OCI-LY1 (cell line): ENCODE results near the gene TMEM208.

Source experiments
- CTCF ChIP-seq: fragments of 200-600 bp; sonication (generic), shearing (Covaris generic); IDR thresholded peaks from 2 replicates; pipeline ENCODE4 v1.5.1; 2017; ENCODE audit warnings: mild to moderate bottlenecking, antibody characterized with exemption, low read length, moderate library complexity, mixed read lengths
- EZH2 ChIP-seq: fragments of 200-600 bp; sonication (generic), shearing (Covaris generic); IDR thresholded peaks from 2 replicates; pipeline ENCODE4 v1.8.0; 2017; ENCODE audit warnings: borderline replicate concordance, mixed run types, mild to moderate bottlenecking, antibody characterized with exemption, low read length, moderate library complexity, mixed read lengths

DNA sequence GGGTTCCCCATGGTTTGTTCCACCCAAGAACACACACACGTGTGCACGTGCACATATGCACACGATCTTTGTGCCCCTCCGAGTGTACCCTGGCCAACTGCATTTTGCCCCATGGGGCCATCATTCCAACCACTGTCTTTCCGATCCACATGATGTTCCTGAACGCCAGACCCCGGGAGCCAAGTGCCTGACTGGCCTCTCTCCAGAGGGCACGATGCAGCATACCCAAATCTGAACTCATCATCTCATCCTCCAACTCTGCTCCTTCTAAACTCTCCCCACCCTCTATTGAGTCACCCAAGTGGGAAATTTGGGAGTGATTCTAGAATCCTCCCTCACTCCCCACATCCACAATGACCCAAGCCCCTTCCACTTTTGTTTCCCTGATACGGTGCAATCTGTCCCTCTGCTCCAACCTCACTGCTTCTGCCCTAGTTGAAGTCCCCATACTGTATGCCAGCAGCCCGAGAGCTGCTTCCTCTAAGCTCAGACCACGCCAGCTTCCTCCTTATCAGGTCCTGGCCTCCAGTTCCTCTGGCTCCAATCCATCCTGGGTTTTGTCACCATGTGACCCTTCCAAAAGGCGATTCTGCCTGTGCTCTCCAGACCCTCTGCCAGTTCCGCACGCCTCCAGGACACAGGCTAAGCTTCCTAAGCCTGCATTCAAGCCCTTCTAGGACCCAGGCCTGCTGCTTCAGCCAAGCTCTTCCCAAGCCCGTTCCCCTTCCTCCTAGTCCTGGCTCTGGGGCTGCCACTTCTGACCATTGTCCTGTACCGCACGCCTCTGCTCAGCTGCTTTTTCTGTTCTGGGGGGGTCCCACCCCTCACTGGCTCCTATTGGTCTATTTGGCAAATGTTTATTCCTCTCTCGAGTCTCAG, 10.1 kb upstream of the TMEM208 start:
- TF ChIP-seq CTCF (no peak), EZH2 (no peak)
